Activated naive CD4-positive, alpha-beta T cell treated with anti-CD3 and anti-CD28 coated beads, Interleukin-2, amount 10 ng/mL, durations not matched to agents 7 days and 5 days (primary cell): ENCODE results near the gene ENOSF1.

Experiments used
- CTCF ChIA-PET: fragments of 350-600 bp; sonication (Branson Sonifier 250); formaldehyde crosslinking; loops from one replicate; lab custom pipeline; 2021; ENCODE audit warnings: antibody characterized with exemption; lab: Charles Lee
- DNase-seq: peaks from one replicate; pipeline ENCODE4 v3.0.0-alpha.2; 2020
- H3K27ac Mint-ChIP-seq: one replicate; pipeline ENCODE4 v1.8.0; 2021; ENCODE audit warnings: mild to moderate bottlenecking, moderate library complexity, mixed read lengths
- H3K27me3 Mint-ChIP-seq: one replicate; pipeline ENCODE4 v1.8.0; 2021; ENCODE audit warnings: mild to moderate bottlenecking, mixed read lengths
- H3K36me3 Mint-ChIP-seq: one replicate; pipeline ENCODE4 v1.8.0; 2021; ENCODE audit warnings: mixed read lengths
- H3K4me1 Mint-ChIP-seq: one replicate; pipeline ENCODE4 v1.8.0; 2021; ENCODE audit warnings: mixed read lengths
- H3K4me3 Mint-ChIP-seq: one replicate; pipeline ENCODE4 v1.8.0; 2021; ENCODE audit warnings: mild to moderate bottlenecking, moderate library complexity, mixed read lengths
- H3K9me3 Mint-ChIP-seq: one replicate; pipeline ENCODE4 v1.8.0; 2021; ENCODE audit warnings: mixed read lengths

The ENOSF1 gene

GRCh38 chr18:717003-717402, 4.6 kb upstream of the ENOSF1 start:
- H3K27me3 Mint-ChIP-seq: peaks cover 14% of the 10 kb centered on the region
- H3K36me3 Mint-ChIP-seq: peaks cover 4% of the 10 kb centered on the region
- no peaks in the 10 kb centered on the region for H3K9me3 Mint-ChIP-seq
- no peak overlapping the region for H3K4me3 Mint-ChIP-seq
- peaks cover 14% of the 10 kb centered on the region for H3K4me1 Mint-ChIP-seq
- CTCF ChIA-PET: interaction anchor here (7.3 kb wide), 1 partner anchor 114 kb away, joined by 71 read pairs; no protein-coding TSS in a partner anchor
- H3K27ac Mint-ChIP-seq: peak overlapping the region; percentile 42
- DNase-seq: no peak

- no peak for DNase-seq
- Mint-ChIP-seq H3K9me3 (no peaks in the 10 kb centered on the region), H3K27ac (no peak overlapping the region), H3K36me3 (peaks cover 8% of the 10 kb centered on the region), H3K4me3 (no peak overlapping the region), H3K27me3 (peaks cover 14% of the 10 kb centered on the region), H3K4me1 (peaks cover 24% of the 10 kb centered on the region)
- CTCF ChIA-PET: interaction anchor here (0.6 to 7.3 kb wide), 3 partner anchors 92 to 116 kb away, joined by 3 to 71 read pairs (median 4); no protein-coding TSS in a partner anchor
These were observed 3.2 kb upstream of the ENOSF1 start for GRCh38 chr18:715626-716025.

GRCh38 chr18:713135-713490, 683 bp upstream of the ENOSF1 start:
- Mint-ChIP-seq H3K4me3 (peak overlapping the region; percentile 65), H3K36me3 (peaks cover 19% of the 10 kb centered on the region), H3K9me3 (no peaks in the 10 kb centered on the region), H3K27ac (no peak overlapping the region), H3K4me1 (peaks cover 44% of the 10 kb centered on the region), H3K27me3 (peaks cover 14% of the 10 kb centered on the region)
- CTCF ChIA-PET: interaction anchor here (1.0 to 7.3 kb wide), 11 partner anchors 10 to 127 kb away, joined by 3 to 71 read pairs (median 5); no protein-coding TSS in a partner anchor
- DNase-seq: no peak

GRCh38 chr18:711657-712400, 601 bp downstream of the ENOSF1 start:
- CTCF ChIA-PET: interaction anchor here (0.8 to 7.3 kb wide), 12 partner anchors 17 to 443 kb away, joined by 3 to 71 read pairs (median 5); partner anchors contain the start of gene THOC1
- Mint-ChIP-seq H3K4me3 (peak overlapping the region; percentile 82), H3K36me3 (peaks cover 21% of the 10 kb centered on the region), H3K27me3 (peaks cover 14% of the 10 kb centered on the region), H3K9me3 (no peaks in the 10 kb centered on the region), H3K27ac (peak overlapping the region; percentile 96), H3K4me1 (peaks cover 47% of the 10 kb centered on the region)
- peak; percentile 80 for DNase-seq

GRCh38 chr18:711310-711656, 1.1 kb downstream of the ENOSF1 start:
- Mint-ChIP-seq H3K27me3 (peaks cover 14% of the 10 kb centered on the region), H3K4me1 (peaks cover 47% of the 10 kb centered on the region), H3K36me3 (peaks cover 24% of the 10 kb centered on the region), H3K4me3 (peak overlapping the region; percentile 82), H3K27ac (peak overlapping the region; percentile 96), H3K9me3 (no peaks in the 10 kb centered on the region)
- DNase-seq: no peak
- CTCF ChIA-PET: interaction anchor here (0.9 to 7.3 kb wide), 5 partner anchors 29 to 129 kb away, joined by 3 to 71 read pairs (median 11); no protein-coding TSS in a partner anchor

GRCh38 chr18:710418-711300, 1.8 kb downstream of the ENOSF1 start:
- CTCF ChIA-PET: interaction anchor here (0.9 to 7.3 kb wide), 7 partner anchors 10 to 130 kb away, joined by 3 to 71 read pairs (median 5); partner anchors contain the start of gene TYMS
- H3K27ac Mint-ChIP-seq: peak overlapping the region; percentile 96
- H3K4me3 Mint-ChIP-seq: peak overlapping the region; percentile 82
- no peak for DNase-seq
- peaks cover 29% of the 10 kb centered on the region for H3K36me3 Mint-ChIP-seq
- peaks cover 14% of the 10 kb centered on the region for H3K27me3 Mint-ChIP-seq
- H3K4me1 Mint-ChIP-seq: peaks cover 45% of the 10 kb centered on the region
- H3K9me3 Mint-ChIP-seq: no peaks in the 10 kb centered on the region

- Mint-ChIP-seq H3K27me3 (peaks cover 10% of the 10 kb centered on the region), H3K27ac (no peak overlapping the region), H3K36me3 (peaks cover 38% of the 10 kb centered on the region), H3K4me1 (peaks cover 38% of the 10 kb centered on the region), H3K9me3 (no peaks in the 10 kb centered on the region), H3K4me3 (no peak overlapping the region)
- no peak for DNase-seq
- CTCF ChIA-PET: interaction anchor here (1.0 to 7.3 kb wide), 6 partner anchors 9 to 131 kb away, joined by 3 to 71 read pairs (median 8); partner anchors contain the start of gene TYMS
These were observed 2.7 kb downstream of the ENOSF1 start for GRCh38 chr18:709771-710170.

GRCh38 chr18:708096-708495, 4.3 kb downstream of the ENOSF1 start:
- Mint-ChIP-seq H3K27ac (no peak overlapping the region), H3K36me3 (peaks cover 46% of the 10 kb centered on the region), H3K4me3 (no peak overlapping the region), H3K9me3 (no peaks in the 10 kb centered on the region), H3K27me3 (peaks cover 6% of the 10 kb centered on the region), H3K4me1 (peaks cover 42% of the 10 kb centered on the region)
- CTCF ChIA-PET: interaction anchor here (1.5 to 1.8 kb wide), 2 partner anchors 123 to 126 kb away, joined by 3 to 4 read pairs; no protein-coding TSS in a partner anchor
- DNase-seq: no peak

GRCh38 chr18:706405-706804, 6.0 kb downstream of the ENOSF1 start:
- Mint-ChIP-seq H3K27me3 (no peaks in the 10 kb centered on the region), H3K36me3 (peaks cover 48% of the 10 kb centered on the region), H3K4me3 (no peak overlapping the region), H3K4me1 (peaks cover 38% of the 10 kb centered on the region), H3K9me3 (no peaks in the 10 kb centered on the region), H3K27ac (no peak overlapping the region)
- no peak for DNase-seq
- CTCF ChIA-PET: interaction anchor here (0.6 to 1.2 kb wide), 2 partner anchors 33 to 126 kb away, joined by 3 to 5 read pairs; no protein-coding TSS in a partner anchor

GRCh38 chr18:703213-703967, 9.0 kb downstream of the ENOSF1 start:
- no peak overlapping the region for H3K4me3 Mint-ChIP-seq
- peaks cover 36% of the 10 kb centered on the region for H3K36me3 Mint-ChIP-seq
- peaks cover 14% of the 10 kb centered on the region for H3K4me1 Mint-ChIP-seq
- CTCF ChIA-PET: interaction anchor here (1.0 kb wide), 1 partner anchor 10 kb away, joined by 3 read pairs; no protein-coding TSS in a partner anchor
- H3K27me3 Mint-ChIP-seq: no peaks in the 10 kb centered on the region
- no peak overlapping the region for H3K27ac Mint-ChIP-seq
- no peak for DNase-seq
- H3K9me3 Mint-ChIP-seq: no peaks in the 10 kb centered on the region

GRCh38 chr18:697800-698199, 14.6 kb downstream of the ENOSF1 start:
- Mint-ChIP-seq H3K9me3 (no peaks in the 10 kb centered on the region), H3K4me3 (no peak overlapping the region), H3K36me3 (peaks cover 28% of the 10 kb centered on the region), H3K4me1 (peaks cover 13% of the 10 kb centered on the region), H3K27ac (no peak overlapping the region), H3K27me3 (no peaks in the 10 kb centered on the region)
- DNase-seq: no peak
- CTCF ChIA-PET: interaction anchor here (0.8 kb wide), 1 partner anchor 133 kb away, joined by 3 read pairs; no protein-coding TSS in a partner anchor

- no peak overlapping the region for H3K27ac Mint-ChIP-seq
- H3K9me3 Mint-ChIP-seq: no peaks in the 10 kb centered on the region
- no peaks in the 10 kb centered on the region for H3K27me3 Mint-ChIP-seq
- CTCF ChIA-PET: no interaction called here
- H3K4me1 Mint-ChIP-seq: peaks cover 14% of the 10 kb centered on the region
- no peak for DNase-seq
- H3K4me3 Mint-ChIP-seq: no peak overlapping the region
- peaks cover 29% of the 10 kb centered on the region for H3K36me3 Mint-ChIP-seq
These were observed 15.4 kb downstream of the ENOSF1 start for GRCh38 chr18:697012-697411.

- DNase-seq: no peak
- CTCF ChIA-PET: no interaction called here
- Mint-ChIP-seq H3K36me3 (peaks cover 30% of the 10 kb centered on the region), H3K4me1 (peaks cover 12% of the 10 kb centered on the region), H3K27me3 (no peaks in the 10 kb centered on the region), H3K27ac (no peak overlapping the region), H3K9me3 (no peaks in the 10 kb centered on the region), H3K4me3 (no peak overlapping the region)
These were observed 18.8 kb downstream of the ENOSF1 start for GRCh38 chr18:693466-694187.
